AG09319 (cell line): Measurements from ENCODE around the gene ST13.

Source experiments
- DNase-seq: peaks from one replicate; pipeline ENCODE4 v3.0.0-alpha.2; 2010; ENCODE audit warnings: low read depth; ENCODE audit errors: extremely low read depth
- TF ChIP-seq, protein P1 (sequence below): IDR thresholded peaks from 2 replicates; pipeline ENCODE4 v1.5.1; 2011; ENCODE audit warnings: low read depth, mild to moderate bottlenecking, inconsistent platforms, low read length, moderate library complexity

Gene ST13

GRCh38 chr22:40805699-40806203 is 50.7 kb downstream of the ST13 start:
- DNase-seq: no peak
- TF ChIP-seq, protein P1, sequence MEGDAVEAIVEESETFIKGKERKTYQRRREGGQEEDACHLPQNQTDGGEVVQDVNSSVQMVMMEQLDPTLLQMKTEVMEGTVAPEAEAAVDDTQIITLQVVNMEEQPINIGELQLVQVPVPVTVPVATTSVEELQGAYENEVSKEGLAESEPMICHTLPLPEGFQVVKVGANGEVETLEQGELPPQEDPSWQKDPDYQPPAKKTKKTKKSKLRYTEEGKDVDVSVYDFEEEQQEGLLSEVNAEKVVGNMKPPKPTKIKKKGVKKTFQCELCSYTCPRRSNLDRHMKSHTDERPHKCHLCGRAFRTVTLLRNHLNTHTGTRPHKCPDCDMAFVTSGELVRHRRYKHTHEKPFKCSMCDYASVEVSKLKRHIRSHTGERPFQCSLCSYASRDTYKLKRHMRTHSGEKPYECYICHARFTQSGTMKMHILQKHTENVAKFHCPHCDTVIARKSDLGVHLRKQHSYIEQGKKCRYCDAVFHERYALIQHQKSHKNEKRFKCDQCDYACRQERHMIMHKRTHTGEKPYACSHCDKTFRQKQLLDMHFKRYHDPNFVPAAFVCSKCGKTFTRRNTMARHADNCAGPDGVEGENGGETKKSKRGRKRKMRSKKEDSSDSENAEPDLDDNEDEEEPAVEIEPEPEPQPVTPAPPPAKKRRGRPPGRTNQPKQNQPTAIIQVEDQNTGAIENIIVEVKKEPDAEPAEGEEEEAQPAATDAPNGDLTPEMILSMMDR: no peak

GRCh38 chr22:40805239-40805638 is 51.2 kb downstream of the ST13 start:
- no peak for DNase-seq

DNA sequence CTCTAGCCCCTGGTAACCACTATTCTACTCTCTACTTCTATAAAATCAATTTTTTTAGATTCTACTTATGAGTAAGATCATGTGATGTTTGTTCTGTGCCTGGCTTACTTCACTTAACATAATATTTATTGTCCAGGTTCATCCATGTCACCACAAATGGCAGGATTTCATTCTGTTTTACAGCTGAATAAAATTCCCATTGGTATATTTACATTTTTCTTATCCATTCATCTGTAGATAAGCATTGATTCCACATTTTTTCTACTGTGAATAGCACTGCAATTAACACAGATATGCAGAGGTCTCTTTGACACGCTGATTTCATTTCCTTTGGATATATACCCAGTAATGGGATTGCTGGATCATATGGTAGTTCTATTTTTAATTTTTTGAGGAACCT is 53.1 kb downstream of the ST13 start:
- TF ChIP-seq, protein P1: no peak
- DNase-seq: no peak

More at GRCh38 chr22:40805239-40805638, 51.2 kb downstream of the ST13 start:
- TF ChIP-seq, protein P1: no peak

GRCh38 chr22:40799008-40799407 is 57.4 kb downstream of the ST13 start:
- TF ChIP-seq, protein P1: no peak
- no peak for DNase-seq

- no peak for DNase-seq
- TF ChIP-seq, protein P1: no peak
Measured at GRCh38 chr22:40797427-40797826, 59.0 kb downstream of the ST13 start.

DNA sequence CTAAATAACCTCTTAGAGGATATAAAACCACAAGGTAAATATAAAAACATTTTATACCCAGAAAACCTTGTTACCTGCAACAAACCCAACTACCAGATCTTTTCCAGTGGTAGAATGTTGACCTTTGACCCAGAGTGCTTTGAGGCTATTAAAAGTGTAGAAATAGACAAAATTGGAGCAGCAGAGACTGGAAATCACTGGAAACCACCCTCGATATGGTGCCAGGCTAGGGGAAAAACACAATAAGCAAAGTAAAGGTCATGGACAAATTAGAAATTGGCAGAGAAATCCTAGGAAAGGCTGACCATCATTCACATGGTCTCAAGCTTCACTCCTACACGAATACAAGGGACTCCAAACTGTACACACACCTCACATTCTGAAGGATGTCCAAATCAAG is 64.0 kb downstream of the ST13 start:
- TF ChIP-seq, protein P1: no peak

GRCh38 chr22:40791241-40791640 is 65.2 kb downstream of the ST13 start:
- DNase-seq: no peak
- TF ChIP-seq, protein P1: no peak

More for the DNA sequence above, 64.0 kb downstream of the ST13 start:
- no peak for DNase-seq
